HUES6 (cell line): ENCODE results near the gene LTBP2.

ENCODE experiments used
- H3K27ac ChIP-seq: 2 replicates; pipeline ENCODE4 v1.7.0; 2013; ENCODE audit warnings: low read depth, mild to moderate bottlenecking, low read length, inconsistent platforms
- H3K27me3 ChIP-seq: 2 replicates; pipeline ENCODE4 v1.6.1; 2013; ENCODE audit warnings: low read length; ENCODE audit not compliant: control insufficient read depth, insufficient read depth
- H3K36me3 ChIP-seq: 2 replicates; pipeline ENCODE4 v1.6.1; 2013; ENCODE audit warnings: low read length; ENCODE audit not compliant: control insufficient read depth, insufficient read depth
- H3K4me1 ChIP-seq: 2 replicates; pipeline ENCODE4 v1.6.1; 2013; ENCODE audit warnings: low read length; ENCODE audit not compliant: control insufficient read depth, insufficient read depth
- H3K4me3 ChIP-seq: 2 replicates; pipeline ENCODE4 v1.5.1; 2013; ENCODE audit warnings: low read depth, low read length
- H3K9ac ChIP-seq: one replicate; pipeline ENCODE4 v1.6.1; 2013; ENCODE audit warnings: mild to moderate bottlenecking, low read length
- H3K9me3 ChIP-seq: 2 replicates; pipeline ENCODE4 v1.6.1; 2013; ENCODE audit warnings: low read depth, low read length; ENCODE audit not compliant: control insufficient read depth, insufficient read depth

LTBP2 gene

DNA sequence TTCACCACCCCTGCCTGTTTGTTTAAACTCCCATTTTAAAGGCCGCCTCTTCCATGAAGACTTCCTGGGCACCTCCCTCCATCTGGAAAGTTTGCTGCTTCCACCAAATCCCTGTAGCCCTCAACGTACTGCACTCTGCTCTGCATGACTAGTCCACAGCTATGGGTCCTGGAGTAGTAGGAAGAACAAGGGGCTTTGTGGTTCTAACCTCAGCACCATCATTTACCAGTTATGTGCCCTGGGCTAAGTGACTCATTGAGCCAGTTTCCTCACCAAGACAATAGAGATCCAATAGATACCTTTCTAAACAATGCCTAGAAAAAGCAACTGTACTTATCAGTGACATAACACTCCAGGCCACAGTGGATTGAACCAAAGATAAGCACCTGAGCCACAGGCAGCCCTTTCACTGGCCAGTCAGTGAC lies 8.5 kb upstream of the LTBP2 start:
- Histone ChIP-seq H3K4me1 (peaks cover 57% of the 10 kb centered on the region), H3K9me3 (no peaks in the 10 kb centered on the region), H3K4me3 (no peak overlapping the region), H3K9ac (no peak overlapping the region), H3K36me3 (no peaks in the 10 kb centered on the region), H3K27me3 (no peaks in the 10 kb centered on the region), H3K27ac (no peak overlapping the region; the same call in 1 of the 2 replicates)

DNA sequence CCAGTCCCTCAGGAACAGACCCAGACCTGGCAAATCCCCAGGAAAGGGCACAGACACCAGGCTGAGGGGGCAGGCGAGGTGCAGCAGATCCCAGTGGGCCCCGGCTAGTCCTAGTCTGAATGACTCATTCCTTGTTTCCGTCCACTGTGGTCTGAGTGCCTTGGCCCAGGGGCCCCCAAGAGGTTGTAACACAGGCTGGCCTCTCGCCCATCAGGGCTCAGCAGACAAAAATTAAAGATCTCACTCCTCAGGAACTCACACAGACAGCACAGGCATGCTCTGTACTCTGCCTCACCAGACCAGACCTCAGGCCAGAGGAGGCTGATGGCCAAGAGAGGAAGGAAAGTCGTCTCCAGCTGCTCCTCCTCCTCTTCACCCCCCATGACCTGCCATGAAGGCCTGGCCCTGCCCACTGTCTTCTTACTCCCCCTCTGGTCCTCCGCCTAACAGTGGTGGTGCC lies 7.7 kb upstream of the LTBP2 start:
- H3K4me1 ChIP-seq = peaks cover 57% of the 10 kb centered on the region
- H3K27ac ChIP-seq = no peak overlapping the region
- no peak overlapping the region for H3K4me3 ChIP-seq
- H3K9ac ChIP-seq = peak overlapping the region; percentile 29
- H3K9me3 ChIP-seq = no peaks in the 10 kb centered on the region
- H3K36me3 ChIP-seq = no peaks in the 10 kb centered on the region
- H3K27me3 ChIP-seq = no peaks in the 10 kb centered on the region

DNA sequence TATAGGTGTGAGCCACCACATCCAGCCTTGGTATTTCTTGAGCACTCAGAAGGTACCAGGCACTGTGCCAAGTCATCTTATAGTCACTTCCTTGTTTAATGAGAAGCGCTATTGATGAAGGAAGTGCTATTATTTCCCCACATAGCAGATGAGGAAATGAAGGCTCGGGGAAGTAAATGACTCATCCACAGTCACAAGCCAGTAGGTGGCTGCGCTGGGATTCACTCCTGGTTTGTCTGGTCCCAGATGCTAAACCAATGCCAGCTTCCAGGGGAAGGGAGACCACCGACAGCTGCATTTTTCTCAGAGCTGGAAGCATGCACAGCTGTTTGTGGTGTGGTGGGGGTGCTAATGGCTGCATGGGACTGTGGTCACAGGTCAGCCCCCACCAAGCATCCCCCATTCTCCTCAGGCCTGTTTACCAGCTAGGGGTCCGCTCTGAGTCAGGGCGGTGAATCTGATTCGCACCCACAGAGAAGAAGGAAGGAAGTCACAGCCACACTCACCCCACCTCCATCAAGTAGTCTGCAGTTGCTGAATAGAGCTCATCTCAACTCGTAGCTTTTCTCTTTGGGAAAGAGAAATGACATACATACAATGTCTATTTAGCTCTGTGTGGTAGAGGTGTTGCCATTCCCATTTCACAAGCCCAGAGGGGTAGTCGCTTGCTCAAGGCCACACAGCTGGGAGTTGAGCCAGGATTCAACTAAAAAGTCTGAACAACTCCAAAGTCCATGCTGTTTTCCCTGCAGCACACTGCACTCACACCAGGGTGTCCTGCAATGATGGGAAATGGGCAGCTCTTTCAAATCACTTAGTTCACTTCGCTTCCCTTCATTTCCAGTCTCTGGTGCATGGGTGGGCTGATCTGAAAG lies 6.3 kb upstream of the LTBP2 start:
- Histone ChIP-seq H3K27ac (no peak overlapping the region), H3K9ac (no peak overlapping the region), H3K27me3 (no peaks in the 10 kb centered on the region), H3K36me3 (no peaks in the 10 kb centered on the region), H3K4me1 (peaks cover 57% of the 10 kb centered on the region), H3K4me3 (no peak overlapping the region), H3K9me3 (peaks cover 3% of the 10 kb centered on the region; the same call in 1 of the 2 replicates)

DNA sequence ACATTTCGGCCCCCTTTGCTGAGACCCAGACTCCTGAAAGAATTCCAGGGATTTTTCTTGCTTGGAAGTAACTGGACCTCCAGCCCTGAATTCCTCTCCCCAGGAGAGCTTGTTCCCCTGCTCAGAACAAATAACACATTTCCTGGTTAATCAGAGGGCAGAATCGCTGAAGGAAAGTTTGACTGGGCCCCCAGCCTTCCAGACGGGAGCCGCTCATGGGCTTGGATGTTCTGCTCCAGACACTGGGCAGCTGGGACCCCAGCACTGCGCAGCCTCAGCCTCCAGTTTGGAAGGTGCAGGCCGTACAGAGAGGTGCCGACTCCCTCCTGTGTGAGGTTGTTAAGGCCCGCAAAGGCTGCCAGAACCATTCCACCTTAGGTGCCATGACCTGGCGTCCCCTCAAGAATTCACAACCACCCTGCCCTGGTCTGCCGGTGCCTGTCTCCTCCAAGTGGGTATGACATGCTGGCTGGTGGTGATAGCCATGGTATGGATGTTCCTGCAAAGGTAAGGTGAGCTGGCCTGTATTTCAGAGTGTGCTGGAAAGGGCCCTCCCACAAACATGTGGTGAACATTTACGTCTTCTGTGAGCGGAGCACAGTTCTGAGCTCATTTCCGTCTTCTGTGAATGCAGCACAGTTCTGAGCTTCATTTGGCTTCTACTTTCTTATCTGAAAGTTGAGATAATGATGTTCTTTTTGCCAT lies 5.1 kb upstream of the LTBP2 start:
- Histone ChIP-seq H3K9me3 (peaks cover 4% of the 10 kb centered on the region; the same call in 1 of the 2 replicates), H3K4me1 (peaks cover 57% of the 10 kb centered on the region), H3K9ac (peak overlapping the region; percentile 9), H3K36me3 (no peaks in the 10 kb centered on the region), H3K27me3 (peaks cover 3% of the 10 kb centered on the region), H3K27ac (peak overlapping the region; percentile 45; the same call in 1 of the 2 replicates), H3K4me3 (no peak overlapping the region)

DNA sequence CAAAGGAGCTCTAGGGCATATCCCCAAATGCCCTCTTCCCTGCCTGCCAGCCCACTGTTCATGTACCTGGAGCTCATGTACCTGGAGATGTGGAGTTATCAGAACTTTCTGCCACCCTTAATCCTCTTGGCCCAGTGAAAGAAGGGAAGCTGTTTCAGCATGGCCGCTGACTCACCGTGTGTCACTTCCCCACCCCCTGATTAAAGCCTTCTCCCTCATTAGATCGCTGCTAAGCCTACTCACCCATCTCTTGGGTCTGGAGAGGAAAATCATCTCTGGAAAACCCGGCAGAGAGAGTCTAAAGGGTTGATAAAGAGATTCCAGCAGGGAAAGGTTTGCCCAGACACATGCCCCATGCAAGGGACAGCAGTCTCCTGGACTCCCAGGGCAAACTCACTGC lies 4.5 kb upstream of the LTBP2 start:
- Histone ChIP-seq H3K9ac (no peak overlapping the region), H3K4me1 (peaks cover 50% of the 10 kb centered on the region), H3K36me3 (no peaks in the 10 kb centered on the region), H3K27ac (peak overlapping the region; percentile 45; the same call in 1 of the 2 replicates), H3K27me3 (peaks cover 9% of the 10 kb centered on the region), H3K4me3 (no peak overlapping the region), H3K9me3 (peaks cover 4% of the 10 kb centered on the region; the same call in 1 of the 2 replicates)

DNA sequence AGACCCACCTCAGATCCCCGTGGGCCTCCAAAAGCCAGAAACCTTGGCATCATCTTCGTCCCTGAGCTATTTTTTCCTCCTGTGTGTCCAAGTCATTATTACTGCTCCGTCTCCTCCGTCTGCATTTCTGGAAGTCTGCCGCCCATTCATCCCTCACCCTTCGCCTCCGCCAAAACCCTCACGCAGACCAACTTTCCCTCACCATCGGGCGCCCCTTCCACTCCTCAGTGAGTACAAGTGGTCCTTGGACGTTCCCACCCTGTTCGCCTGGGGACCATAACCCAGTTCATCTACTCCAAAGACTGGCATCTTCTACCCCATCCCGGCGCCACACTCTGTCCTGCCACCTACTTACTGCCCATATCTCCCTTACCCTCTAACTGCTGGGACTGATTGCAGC lies 3.7 kb upstream of the LTBP2 start:
- peaks cover 4% of the 10 kb centered on the region; the same call in 1 of the 2 replicates for H3K9me3 ChIP-seq
- peaks cover 17% of the 10 kb centered on the region for H3K27me3 ChIP-seq
- no peak overlapping the region for H3K9ac ChIP-seq
- H3K27ac ChIP-seq = no peak overlapping the region
- H3K4me1 ChIP-seq = peaks cover 44% of the 10 kb centered on the region
- H3K36me3 ChIP-seq = no peaks in the 10 kb centered on the region
- H3K4me3 ChIP-seq = no peak overlapping the region

DNA sequence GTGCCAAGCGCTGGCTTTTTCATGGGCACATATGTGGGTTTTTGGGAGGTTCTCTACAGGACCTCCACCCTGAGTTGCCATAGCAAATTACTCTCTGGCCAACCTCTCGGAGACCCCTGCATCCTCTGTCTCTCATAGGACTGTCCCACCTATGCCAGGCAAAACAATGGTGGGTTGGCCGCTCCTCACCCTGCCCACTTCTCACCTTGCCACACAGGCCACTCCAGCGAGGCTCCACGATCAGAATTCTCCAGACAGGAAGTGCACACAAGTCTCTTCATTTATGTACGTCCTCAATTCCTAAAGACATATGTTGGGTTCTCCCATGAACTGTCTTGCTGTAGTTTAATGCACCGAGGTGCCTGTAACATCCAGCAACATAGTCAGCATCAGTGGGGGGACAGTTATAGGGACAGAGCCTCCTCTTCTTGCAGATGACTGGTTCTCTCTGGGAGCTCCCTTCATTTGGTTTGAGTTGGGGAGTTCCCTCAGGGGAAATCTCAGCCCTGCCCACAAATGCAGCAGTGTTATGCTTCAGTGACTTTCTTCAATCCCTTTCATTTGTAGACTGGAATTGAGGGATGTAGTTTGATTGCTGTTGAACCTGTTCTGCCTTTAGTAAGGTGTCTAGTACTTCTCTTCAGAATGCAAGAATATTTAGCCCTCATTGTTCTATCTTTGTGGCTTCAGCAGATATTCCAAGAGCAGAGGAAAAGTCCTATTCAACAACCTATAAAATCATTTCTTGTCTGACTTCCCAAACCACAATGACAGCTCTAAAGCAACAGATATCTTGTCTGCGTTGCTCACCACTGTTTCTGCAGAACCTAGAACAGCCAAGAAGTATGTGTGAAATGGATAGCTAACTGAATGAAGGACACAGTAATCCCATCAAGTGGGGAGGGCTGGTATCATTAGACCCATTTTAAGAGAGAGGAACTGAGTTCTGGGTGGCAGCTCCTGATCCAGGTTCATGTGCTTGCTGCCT lies 2.8 kb upstream of the LTBP2 start:
- H3K9ac ChIP-seq = no peak overlapping the region
- H3K4me1 ChIP-seq = peaks cover 35% of the 10 kb centered on the region
- peaks cover 26% of the 10 kb centered on the region for H3K27me3 ChIP-seq
- no peak overlapping the region for H3K4me3 ChIP-seq
- H3K27ac ChIP-seq = no peak overlapping the region
- H3K36me3 ChIP-seq = no peaks in the 10 kb centered on the region
- H3K9me3 ChIP-seq = peaks cover 4% of the 10 kb centered on the region; the same call in 1 of the 2 replicates

DNA sequence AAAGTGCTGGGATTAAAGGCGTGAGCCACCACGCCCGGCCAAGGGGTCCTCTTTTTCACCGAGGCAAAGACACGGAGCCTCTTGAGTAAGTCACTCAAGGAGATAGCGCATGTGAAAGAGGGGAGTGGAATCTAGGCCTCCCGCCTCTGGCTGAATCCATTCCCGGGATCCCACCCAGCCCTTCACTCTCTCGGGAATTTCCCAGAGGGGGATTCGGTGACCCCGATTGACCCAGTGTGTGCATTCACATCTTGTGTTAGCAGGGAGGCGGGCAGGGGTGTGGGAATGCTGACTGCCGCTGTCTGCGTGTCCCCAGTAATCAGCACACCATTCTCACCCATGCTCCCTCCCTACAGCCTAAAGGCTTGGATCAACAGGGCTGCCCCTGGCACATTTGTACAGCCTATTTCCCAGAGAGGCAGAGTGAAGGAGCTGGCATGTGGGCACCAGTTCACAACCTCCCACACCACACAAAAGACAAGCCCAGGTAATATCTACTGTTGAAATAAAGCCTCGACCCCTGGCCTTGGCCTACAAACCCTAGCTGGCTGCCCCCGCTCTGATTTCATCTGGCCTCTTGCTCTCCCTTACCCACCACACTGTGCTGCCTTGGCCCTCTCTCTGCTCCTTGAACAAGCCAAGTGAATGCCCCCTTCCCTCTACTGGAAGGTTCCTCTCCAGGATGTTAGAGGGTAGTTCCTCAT lies 1.3 kb upstream of the LTBP2 start:
- H3K27ac ChIP-seq = no peak overlapping the region
- H3K36me3 ChIP-seq = no peaks in the 10 kb centered on the region
- H3K4me3 ChIP-seq = no peak overlapping the region
- peaks cover 35% of the 10 kb centered on the region for H3K27me3 ChIP-seq
- H3K4me1 ChIP-seq = peaks cover 21% of the 10 kb centered on the region; the same call in 1 of the 2 replicates
- H3K9me3 ChIP-seq = peaks cover 4% of the 10 kb centered on the region; the same call in 1 of the 2 replicates
- no peak overlapping the region for H3K9ac ChIP-seq

DNA sequence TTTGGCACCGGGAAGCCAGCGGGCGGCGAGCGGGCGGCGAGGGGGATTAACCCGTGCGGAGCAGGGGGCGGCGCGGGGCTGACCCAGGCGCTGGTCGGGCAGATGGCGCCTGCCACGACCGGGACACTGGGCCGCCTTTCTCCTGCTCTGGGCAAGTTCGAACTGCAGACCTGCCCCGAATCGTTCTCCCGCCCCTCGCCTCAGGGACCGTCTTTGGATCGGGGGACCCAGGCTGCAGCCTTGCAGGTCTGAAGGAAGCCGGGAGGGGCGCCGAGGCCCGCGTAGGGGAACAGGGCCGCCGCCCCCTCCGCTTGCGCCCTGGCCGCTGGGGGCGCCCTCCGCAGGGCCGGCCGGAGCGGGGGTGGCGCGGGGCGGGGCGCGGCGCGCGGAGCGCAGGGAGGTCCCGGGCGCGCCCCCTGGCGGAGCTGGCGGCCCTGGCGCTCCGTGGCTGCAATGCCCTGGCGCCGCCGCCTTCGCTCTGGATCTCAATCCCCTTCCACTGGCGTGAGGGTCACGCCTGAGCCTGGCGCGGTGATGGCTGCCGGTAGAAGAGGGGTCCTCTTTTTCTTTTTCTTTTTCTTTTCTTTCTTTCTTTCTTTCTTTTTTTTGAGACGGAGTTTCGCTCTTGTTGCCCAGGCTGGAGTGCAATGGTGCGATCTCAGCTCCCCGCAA lies 449 bp upstream of the LTBP2 start:
- Histone ChIP-seq H3K36me3 (no peaks in the 10 kb centered on the region), H3K27me3 (peaks cover 35% of the 10 kb centered on the region), H3K27ac (no peak overlapping the region), H3K4me1 (peaks cover 15% of the 10 kb centered on the region; the same call in 1 of the 2 replicates), H3K9me3 (peaks cover 4% of the 10 kb centered on the region; the same call in 1 of the 2 replicates), H3K4me3 (peak overlapping the region; percentile 63), H3K9ac (peak overlapping the region; percentile 59)
